ENCODE data around the gene ESR2.

- TF ChIP-seq, protein P1, sequence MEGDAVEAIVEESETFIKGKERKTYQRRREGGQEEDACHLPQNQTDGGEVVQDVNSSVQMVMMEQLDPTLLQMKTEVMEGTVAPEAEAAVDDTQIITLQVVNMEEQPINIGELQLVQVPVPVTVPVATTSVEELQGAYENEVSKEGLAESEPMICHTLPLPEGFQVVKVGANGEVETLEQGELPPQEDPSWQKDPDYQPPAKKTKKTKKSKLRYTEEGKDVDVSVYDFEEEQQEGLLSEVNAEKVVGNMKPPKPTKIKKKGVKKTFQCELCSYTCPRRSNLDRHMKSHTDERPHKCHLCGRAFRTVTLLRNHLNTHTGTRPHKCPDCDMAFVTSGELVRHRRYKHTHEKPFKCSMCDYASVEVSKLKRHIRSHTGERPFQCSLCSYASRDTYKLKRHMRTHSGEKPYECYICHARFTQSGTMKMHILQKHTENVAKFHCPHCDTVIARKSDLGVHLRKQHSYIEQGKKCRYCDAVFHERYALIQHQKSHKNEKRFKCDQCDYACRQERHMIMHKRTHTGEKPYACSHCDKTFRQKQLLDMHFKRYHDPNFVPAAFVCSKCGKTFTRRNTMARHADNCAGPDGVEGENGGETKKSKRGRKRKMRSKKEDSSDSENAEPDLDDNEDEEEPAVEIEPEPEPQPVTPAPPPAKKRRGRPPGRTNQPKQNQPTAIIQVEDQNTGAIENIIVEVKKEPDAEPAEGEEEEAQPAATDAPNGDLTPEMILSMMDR (IDR thresholded peaks at IDR 0.05; ENCODE audit: insufficient read depth, low read length, poor library complexity, severe bottlenecking): no peak
- TF ChIP-seq EZH2phosphoT487 (conservative IDR thresholded peaks at IDR 0.05; ENCODE audit: low read length): no peak
Observed at GRCh38 chr14:64210216-64210615, 84.0 kb downstream of the ESR2 start.

Measured in SU-DHL-6 (cell line).